COR-L47 (cell line): ENCODE data around the gene DACT2.
"Not testable (repeated sequence)": the region's sequence is repeated elsewhere in the genome, so short reads cannot be mapped to it uniquely, and the experiment has no call there.

ENCODE experiments used
- DNase-seq: peaks from one replicate; lab custom pipeline; 2025; lab: John Stamatoyannopoulos, UW

The DACT2 gene

GRCh38 chr6:168303982-168304751 lies 15.4 kb downstream of the DACT2 start:
- no peak for DNase-seq

GRCh38 chr6:168302534-168302933 lies 17.0 kb downstream of the DACT2 start:
- DNase-seq = no peak

- peak; percentile 68 for DNase-seq
Observed at GRCh38 chr6:168301648-168302398, 17.8 kb downstream of the DACT2 start.

GRCh38 chr6:168300975-168301647 lies 18.5 kb downstream of the DACT2 start:
- DNase-seq = no peak

GRCh38 chr6:168299541-168300511 lies 19.8 kb downstream of the DACT2 start:
- DNase-seq = no peak

- no peak for DNase-seq
Observed at GRCh38 chr6:168297643-168298042, 21.9 kb downstream of the DACT2 start.

- no peak for DNase-seq
Observed at GRCh38 chr6:168294901-168295300, 24.7 kb downstream of the DACT2 start.

GRCh38 chr6:168293636-168294530 lies 25.7 kb downstream of the DACT2 start:
- no peak for DNase-seq

- DNase-seq = peak; percentile 76
Observed at GRCh38 chr6:168292826-168293225, 26.8 kb downstream of the DACT2 start.

- DNase-seq = no peak
Observed at GRCh38 chr6:168291450-168291849, 28.1 kb downstream of the DACT2 start.

GRCh38 chr6:168290095-168290494 lies 29.5 kb downstream of the DACT2 start:
- DNase-seq = no peak

GRCh38 chr6:168289571-168289962 lies 30.0 kb downstream of the DACT2 start:
- DNase-seq = no peak

GRCh38 chr6:168288781-168289570 lies 30.6 kb downstream of the DACT2 start:
- no peak for DNase-seq

GRCh38 chr6:168287460-168287859 lies 32.1 kb downstream of the DACT2 start:
- not testable (repeated sequence) for DNase-seq

GRCh38 chr6:168286771-168287446 lies 32.7 kb downstream of the DACT2 start:
- DNase-seq = not testable (repeated sequence)

- no peak for DNase-seq
Observed at GRCh38 chr6:168286116-168286515, 33.5 kb downstream of the DACT2 start.

- DNase-seq = no peak
Observed at GRCh38 chr6:168285456-168285855, 34.1 kb downstream of the DACT2 start.

- DNase-seq = no peak
Observed at GRCh38 chr6:168284187-168284586, 35.4 kb downstream of the DACT2 start.

- no peak for DNase-seq
Observed at GRCh38 chr6:168283686-168284025, 35.9 kb downstream of the DACT2 start.
